NCI-H526 treated with DMSO at 0.1 percent for 48 hours (cell line): Measurements from ENCODE around the gene VTI1A.
A peak's percentile ranks its signal among the peaks of the same experiment; 100 is the strongest.
"Not testable (repeated sequence)": the region's sequence is repeated elsewhere in the genome, so short reads cannot be mapped to it uniquely, and the experiment has no call there.

ENCODE experiments used
- DNase-seq: peaks from one replicate; lab custom pipeline; 2025; lab: John Stamatoyannopoulos, UW

VTI1A gene

DNA sequence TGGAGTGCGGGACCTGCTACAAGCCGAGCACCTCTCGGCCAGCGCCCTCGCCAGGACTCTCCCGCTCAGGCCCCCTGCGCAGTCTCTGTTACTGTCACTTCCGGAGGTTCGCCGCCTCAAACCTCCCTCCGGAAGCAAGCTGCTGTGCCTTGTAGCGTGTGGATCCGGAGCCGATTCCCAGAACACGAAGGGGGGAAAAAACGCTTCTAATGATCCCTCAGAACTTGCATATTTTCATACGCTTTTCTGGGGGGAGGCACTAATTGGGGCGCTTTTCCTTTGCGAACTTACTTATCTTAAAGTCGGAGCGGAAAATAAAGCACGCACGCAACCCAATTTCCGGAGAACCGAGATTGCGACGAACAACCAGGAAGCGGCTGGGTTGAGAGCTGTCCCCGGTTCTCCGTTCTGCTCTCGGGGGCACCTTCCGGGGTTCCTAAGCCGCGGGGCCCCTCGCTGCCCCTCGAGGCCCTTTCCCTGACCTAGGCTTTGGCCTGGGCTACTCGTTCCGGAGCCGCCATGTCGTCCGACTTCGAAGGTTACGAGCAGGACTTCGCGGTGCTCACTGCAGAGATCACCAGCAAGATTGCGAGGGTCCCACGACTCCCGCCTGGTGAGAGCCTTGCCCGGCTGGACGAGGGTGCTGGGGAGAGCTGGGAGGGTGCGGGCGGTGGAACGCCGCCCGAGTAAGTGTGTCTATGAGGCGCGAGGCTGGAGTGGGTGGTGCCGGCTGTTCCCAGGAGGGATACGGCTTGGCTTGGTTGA, at the start of gene VTI1A, which contains the start of gene ZDHHC6:
VTI1A (plus strand) TSS at position 361 of the 765 bp plus-strand sequence; CDS start at position 520, 159 bp downstream.
ZDHHC6 (minus strand) TSS at position 60 of the 765 bp plus-strand sequence. CDS start 1,478 bp downstream, outside the sequence.
- peak; percentile 60 for DNase-seq

DNA sequence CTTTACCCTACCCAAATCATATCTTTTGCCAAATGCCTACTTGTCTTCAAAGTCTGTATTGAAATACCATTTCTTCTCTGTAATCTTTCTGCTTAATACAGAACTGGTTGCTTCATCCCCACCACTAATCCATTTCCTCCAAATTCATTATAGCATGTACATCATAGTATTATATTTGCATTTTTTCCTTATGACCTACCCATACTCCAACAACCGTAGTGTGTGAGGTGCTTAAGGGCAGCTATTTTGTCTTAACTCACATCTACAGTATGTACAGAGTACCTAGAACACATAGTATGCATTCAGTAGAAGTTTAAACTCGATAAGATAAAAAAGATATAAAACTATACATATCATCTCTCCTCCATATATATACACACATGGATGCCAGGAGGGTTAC, 49.4 kb upstream of the VTI1A start:
- no peak for DNase-seq

- DNase-seq, result no peak
Measured at GRCh38 chr10:112402917-112403316, 44.1 kb upstream of the VTI1A start.

DNA sequence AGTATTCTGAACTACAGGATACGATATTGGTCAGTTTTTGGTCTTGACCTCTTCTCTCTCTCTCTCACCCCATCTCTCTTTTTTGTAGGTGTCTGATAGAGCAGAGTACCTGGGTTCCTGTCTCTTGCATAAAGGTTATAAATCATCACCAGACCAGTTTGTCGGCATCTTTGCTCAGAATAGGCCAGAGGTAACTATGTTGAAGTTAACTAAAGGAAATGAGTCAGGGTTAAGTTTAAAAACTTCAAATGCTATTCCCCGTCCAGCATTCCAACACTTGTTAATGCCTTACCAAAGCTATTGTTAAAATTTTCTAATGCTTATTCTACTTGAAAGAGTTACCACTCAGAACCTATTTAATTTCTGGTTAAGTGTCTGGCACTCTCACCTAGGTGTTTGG, 42.4 kb upstream of the VTI1A start:
- no peak for DNase-seq

DNA sequence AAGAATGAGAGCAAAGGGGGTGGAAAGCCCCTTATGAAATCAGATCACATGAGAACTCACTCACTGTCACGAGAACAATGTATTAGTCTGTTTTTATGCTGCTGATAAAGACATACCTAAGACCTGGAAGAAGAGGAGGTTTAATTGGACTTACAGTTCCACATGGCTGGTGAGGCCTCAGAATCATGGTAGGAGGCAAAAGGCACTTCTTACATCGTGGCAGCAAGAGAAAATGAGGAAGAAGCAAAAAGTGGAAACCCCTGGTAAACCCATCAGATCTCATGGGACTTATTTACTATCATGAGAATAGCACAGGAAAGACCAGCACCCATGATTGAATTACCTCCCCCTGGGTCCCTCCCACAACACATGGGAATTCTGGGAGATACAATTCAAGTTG, 40.2 kb upstream of the VTI1A start:
- DNase-seq, result not testable (repeated sequence)

GRCh38 chr10:112407696-112408095, 39.3 kb upstream of the VTI1A start:
- DNase-seq, result no peak

DNA sequence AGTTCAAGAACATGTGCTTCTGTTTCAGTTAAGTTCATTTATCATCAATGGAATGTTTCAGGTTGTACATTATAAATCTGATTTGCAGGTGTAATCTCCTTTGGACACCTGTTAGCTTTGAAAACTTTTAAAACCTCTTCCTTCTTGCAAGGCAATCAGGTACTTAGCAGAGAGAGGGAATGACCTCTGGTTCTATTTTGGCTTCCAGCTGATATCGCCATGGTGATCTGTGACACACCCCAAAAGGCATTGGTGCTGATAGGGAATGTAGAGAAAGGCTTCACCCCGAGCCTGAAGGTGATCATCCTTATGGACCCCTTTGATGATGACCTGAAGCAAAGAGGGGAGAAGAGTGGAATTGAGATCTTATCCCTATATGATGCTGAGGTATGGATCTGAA, 37.7 kb upstream of the VTI1A start:
- no peak for DNase-seq

- no peak for DNase-seq
Measured at GRCh38 chr10:112409755-112410154, 37.3 kb upstream of the VTI1A start.

DNA sequence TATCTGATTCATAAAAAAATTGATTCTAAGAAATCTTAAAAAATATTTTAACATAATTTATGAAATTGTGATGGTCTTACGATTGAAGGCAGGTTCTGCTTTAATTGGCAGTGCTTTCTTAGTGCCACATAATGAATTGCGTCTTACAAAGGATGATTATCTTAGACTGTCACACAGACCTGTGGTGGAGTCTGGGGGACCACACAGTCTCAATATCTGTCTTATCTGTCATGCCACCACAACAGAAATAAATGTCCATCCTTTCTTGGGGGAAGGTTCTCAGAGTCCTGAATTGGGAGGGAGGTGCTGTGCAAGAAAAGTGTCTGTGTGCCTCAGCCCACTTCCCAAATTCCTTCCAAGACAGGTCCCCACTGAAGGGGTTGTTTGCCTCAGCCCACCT, 34.3 kb upstream of the VTI1A start:
- DNase-seq, result no peak

DNA sequence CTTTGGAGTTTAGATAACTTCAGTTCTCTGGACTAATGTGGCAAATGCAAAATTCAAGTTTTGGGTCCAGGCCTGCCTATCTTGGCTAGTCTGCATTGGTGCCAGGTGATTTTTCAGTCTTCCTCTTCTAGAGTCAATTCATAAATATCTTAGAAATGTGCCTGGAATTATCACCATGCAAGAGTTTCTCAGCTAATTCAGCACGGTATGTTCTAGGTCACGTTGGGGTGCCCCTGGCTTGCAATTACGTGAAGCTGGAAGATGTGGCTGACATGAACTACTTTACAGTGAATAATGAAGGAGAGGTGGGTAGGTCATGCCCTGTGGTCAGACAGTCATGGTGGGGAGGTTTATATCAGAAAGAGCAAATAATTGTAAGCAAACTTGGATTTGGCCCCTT, 25.3 kb upstream of the VTI1A start:
- DNase-seq, result no peak

GRCh38 chr10:112424651-112425050, 22.4 kb upstream of the VTI1A start:
- no peak for DNase-seq

GRCh38 chr10:112426111-112426510, 20.9 kb upstream of the VTI1A start:
- DNase-seq, result no peak

DNA sequence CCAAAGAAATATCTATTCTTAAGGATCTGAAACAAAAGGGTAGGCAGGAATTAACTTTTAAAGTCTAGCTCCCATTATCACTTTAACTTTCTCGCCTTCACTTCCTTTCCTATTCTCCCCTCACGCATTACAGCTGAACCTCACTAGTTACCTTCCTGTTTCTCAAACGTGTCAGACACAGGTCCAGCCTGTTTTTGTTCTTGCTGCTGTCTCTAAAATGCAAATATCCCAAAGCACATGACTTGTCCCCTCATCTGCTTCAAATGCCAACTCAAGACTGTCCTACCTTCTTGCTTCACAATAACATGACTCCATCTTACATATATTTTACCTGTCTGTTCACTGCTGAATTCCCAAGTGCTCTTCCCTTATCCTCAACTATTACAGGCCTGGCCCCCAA, 17.9 kb upstream of the VTI1A start:
- no peak for DNase-seq

DNA sequence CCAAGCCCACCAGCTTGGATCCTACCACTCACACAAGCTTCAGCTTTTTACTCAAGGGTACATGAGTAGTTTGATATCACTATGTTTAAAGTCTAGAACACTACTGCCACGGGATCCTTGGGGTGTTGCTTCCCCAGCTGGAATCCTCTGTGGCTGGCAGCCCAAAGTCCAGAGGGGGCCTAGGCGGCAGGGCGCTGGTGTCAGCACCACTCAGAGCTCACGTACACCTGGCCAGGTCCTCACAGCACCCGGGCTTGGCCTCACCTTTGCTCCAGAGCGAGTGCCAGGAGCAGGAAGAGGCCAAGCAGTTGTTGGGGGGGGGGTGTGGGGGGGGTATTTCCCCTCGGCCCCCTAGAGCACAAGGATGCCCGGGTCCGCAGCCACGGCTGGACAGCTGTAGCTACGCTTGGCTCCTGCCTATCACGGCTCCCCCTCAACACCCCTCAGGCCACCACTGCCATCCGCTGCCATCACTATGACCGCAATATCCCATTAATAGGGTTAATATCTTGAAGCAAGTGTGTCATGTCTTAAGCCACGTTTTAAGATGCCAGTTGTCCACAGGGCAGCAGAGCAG, 17.3 kb upstream of the VTI1A start:
- DNase-seq, result no peak

DNA sequence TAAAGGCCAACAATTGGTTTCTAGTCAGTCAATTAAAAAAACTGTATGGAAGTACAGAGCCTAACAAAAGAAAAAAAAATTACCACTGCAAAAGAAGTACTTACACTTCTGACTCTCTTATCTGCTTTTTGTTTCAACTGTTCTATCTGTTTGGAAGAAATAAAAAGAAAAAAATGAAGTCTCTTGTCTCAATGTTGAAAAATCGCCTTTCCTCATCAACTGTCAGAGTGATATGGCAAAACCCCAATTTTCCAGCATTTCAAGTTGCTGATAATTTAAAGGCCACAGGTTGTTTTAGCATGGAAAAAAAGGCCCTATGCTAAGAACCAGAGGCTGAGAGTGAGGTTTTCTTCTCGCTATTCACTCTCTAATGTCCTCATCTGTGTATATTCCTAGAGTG, 13.9 kb upstream of the VTI1A start:
- no peak for DNase-seq

GRCh38 chr10:112434988-112435619, 11.9 kb upstream of the VTI1A start:
- no peak for DNase-seq

DNA sequence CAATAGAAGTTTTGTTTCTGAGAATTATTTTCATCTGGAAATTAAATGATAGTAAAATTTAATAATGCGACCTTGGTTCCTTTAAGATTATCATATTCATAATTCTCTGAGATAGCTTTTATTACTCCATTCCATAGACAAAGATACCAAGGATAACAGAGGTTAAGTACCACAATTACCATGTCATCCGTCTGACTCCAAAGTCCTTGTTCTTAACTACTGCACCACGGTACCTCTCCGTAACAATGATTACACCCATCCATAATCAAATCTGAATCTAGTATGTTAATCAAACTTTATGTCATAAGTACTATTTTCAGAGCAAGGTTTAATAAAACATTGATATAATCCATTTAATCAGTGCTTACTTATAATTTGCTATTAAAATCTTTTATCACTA, 8.7 kb upstream of the VTI1A start:
- no peak for DNase-seq

- no peak for DNase-seq
Measured at GRCh38 chr10:112441520-112441919, 5.5 kb upstream of the VTI1A start.

DNA sequence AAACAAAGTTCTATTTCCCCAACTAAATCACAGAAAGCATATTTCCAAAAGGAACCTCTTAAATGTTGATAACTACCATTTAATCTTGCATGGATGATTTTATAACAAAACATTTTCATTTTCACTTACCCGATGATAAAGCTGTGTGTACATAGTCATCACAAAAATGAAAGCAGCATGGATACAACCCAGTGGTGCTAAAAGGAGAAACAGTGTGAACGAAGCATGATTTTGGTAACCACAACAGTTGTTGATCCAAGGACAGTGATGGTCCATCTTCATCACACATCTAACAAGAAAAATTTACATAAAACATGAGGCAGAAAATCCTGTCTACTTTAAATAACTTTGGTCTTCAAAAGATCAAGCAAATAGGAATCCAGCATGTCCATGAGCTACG, 5.0 kb upstream of the VTI1A start:
- DNase-seq, result no peak

DNA sequence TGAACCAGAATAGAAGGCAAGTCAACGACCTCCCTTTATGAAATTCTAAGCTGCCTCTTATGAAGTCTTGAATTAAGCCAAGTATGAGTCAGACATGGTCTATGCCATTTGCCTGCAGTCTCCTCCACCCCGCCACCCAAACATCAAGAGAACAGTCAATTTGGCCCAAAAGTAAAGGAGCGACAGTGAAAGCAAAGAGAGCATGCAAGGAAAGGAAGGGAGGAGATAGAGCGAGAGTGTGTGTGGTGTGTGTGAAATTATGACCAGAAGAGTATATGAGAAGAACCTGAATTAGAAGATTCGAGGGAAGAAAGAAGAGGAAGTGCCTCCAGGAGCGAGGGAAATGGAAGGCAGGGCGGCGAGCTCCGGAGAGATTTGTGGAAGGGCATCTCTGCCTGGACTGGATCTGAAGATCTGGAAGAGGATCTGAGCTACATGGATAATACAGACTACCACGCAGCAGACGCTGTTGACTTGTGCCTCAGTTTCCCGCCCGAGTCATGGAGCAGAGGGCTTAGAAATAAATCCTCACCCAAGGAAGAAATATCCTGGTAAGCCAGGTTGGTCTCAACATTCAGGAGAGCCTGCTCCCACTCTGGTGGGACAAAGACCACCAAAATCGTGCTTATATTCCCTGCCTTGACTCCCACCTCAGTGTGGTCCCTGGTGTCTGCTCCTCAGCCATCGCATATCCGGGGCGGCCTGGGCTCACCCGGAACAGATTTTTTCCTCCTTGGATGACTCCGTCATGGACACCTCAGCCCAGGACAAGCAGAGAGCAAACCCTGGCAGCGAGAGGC, 760 bp upstream of the VTI1A start:
- DNase-seq, result no peak

DNA sequence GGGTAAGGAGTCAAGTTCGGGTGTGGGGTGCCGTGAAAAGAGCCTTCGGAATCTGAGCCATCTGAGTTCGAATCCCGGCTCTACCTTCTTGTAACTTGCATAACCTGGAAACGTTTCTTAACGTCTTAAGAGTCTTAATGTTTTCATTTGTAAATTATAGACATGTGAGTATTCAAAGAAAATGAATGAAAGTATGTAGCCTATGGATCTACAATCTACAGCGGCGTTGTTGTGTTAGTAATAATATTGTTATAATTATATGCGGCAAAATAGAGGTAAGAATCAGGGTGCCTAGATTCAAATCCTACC, 559 bp downstream of the VTI1A start:
- DNase-seq, result no peak

DNA sequence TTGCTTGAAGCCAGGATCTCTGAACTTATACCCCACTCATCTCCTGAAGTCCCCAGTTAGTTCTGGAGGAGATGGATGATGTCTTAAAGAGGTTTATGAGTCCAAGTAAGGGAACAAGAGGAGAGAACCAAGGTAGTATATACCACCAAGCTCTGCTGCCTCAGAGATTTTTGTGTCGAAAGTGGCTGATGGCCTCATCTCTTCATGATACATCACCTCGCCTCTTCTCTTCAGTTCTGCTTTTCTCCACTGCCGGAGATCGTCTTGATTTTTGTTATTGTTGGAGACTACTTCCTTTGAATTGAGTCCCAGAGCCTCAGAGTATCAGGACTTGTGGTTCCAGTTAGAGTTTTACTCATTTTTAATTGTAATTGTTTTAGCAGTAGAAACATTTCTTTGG, 1.9 kb downstream of the VTI1A start:
- no peak for DNase-seq
